Ovary (tissue), 9 donors: ENCODE measurements around the gene POMC. TPM values are rescaled to one million over a fixed set of nuclear protein-coding genes. Genes with fewer than 3 reads are reported as not detected.
"Not testable (repeated sequence)": the region's sequence is repeated elsewhere in the genome, so short reads cannot be mapped to it uniquely, and the experiment has no call there.

Experiments used
- DNase-seq, 5 donors: peaks; one replicate each; pipeline ENCODE4 v3.0.0-alpha.2; 2019 to 2020
- H3K27ac ChIP-seq, 2 donors: fragments of 200-600 bp; one replicate each; pipeline versions ENCODE4 v1.5.1 to v1.8.0; 2019 to 2022
- H3K27me3 ChIP-seq: fragments of 200-600 bp; one replicate; pipeline ENCODE4 v1.8.0; 2022
- H3K36me3 ChIP-seq: fragments of 200-600 bp; sonication (generic); one replicate; pipeline ENCODE4 v1.5.1; 2019
- H3K4me1 ChIP-seq: one replicate; pipeline ENCODE4 v1.8.1; 2013; ENCODE audit warnings: mild to moderate bottlenecking, moderate library complexity; ENCODE audit not compliant: insufficient read depth
- H3K4me3 ChIP-seq: fragments of 200-600 bp; sonication (generic); one replicate; pipeline ENCODE4 v1.5.1; 2017
- H3K9me3 ChIP-seq, 2 donors: fragments of 200-600 bp in 1 of 2; sonication (generic) in 1 of 2; one replicate each; pipeline versions ENCODE4 v1.5.1 to v1.8.1; 2013 to 2019; ENCODE audit warnings: mild to moderate bottlenecking in 1 of 2, moderate library complexity in 1 of 2
- CTCF ChIP-seq, 3 donors: fragments of 450-650 bp in 2 of 3; fragments of 200-600 bp in 1 of 3; IDR thresholded peaks; one replicate each; pipeline versions ENCODE4 v1.5.1 to v1.8.0; 2016 to 2022; ENCODE audit warnings: antibody characterized with exemption in 3 of 3, mild to moderate bottlenecking in 1 of 3
- EP300 ChIP-seq: sonication (generic); formaldehyde crosslinking; IDR thresholded peaks from one replicate; pipeline ENCODE4 v1.6.1; 2017; ENCODE audit warnings: antibody characterized with exemption
- POLR2A ChIP-seq: fragments of 450-650 bp; IDR thresholded peaks from one replicate; pipeline ENCODE4 v1.6.1; 2017; ENCODE audit warnings: antibody characterized with exemption, mild to moderate bottlenecking, moderate library complexity
- WGBS, 3 donors: extraction: QIAGEN DNeasy Blood & Tissue Kit in 1 of 3; methylation state at CpG; one replicate each; pipeline versions ENCODE4 v1.1.5 to v1.1.7; 2013 to 2017; 5-methylcytosine and 5-hydroxymethylcytosine counted together
- intact Hi-C, 4 donors: fragments of 100-400 bp; cut with DNase I; formaldehyde crosslinking; loops; one replicate each; pipeline versions ENCODE4 v1.11.0 to v1.15.1; 2022 to 2023
- polyA plus RNA-seq, 2 donors: library from polyadenylated mRNA; stranded (reverse); fragments of 200-250 nt in 1 of 2; fragments of 350-450 nt in 1 of 2; fragmentation: Illumina TruSeq in 1 of 2; extraction: RNeasy Lipid Tissue Mini Kit (QIAGEN cat#74804) in 1 of 2; gene quantifications; one replicate each; pipeline ENCODE4 v1.2.3, GENCODE V29; 2013 to 2014
- total RNA-seq, 7 donors: library from RNA; depleted of rRNA in 2 of 7; stranded (reverse); fragments of >200 nt in 2 of 7; fragmentation: NEBNext Ultra II Directional in 3 of 7; extraction: Animal tissue kit (Norgen Biotek cat#: 25700) in 3 of 7; gene quantifications; one replicate each; pipeline versions ENCODE4 v1.1.0 to v1.2.4, GENCODE V29; 2016 to 2023
- donor health status: DM: no; HTN: no; CAD: no; lungs with moderate emphysema.
- donor health status: DM: no; HTN: no; CAD: no.
- donor health status: Bipolar disorder and iron deficiency.
- donor health status: DM: yes; HTN: yes; CAD: no.
- donor health status: DM: no; HTN: no; CAD: no.
- donor health status: DM: yes; HTN: yes; CAD: no.

The POMC gene
- total and polyA plus RNA-seq, 9 donors, result 1.4 to 5.0 (median 2.4) TPM; not detected in 1

GRCh38 chr2:25155401-25155800 lies 13.0 kb downstream of the POMC start:
- intact Hi-C loops, result no loop called here
- TF ChIP-seq EP300, result no peak
- TF ChIP-seq CTCF (IDR thresholded peaks at IDR 0.05), result no peak
- no peak for TF ChIP-seq POLR2A
- Histone ChIP-seq H3K27ac (no peak overlapping the region), H3K36me3 (no peaks in the 10 kb centered on the region), H3K4me1 (no peaks in the 10 kb centered on the region), H3K9me3 (no peaks in the 10 kb centered on the region), H3K27me3 (no peaks in the 10 kb centered on the region), H3K4me3 (no peak overlapping the region)
- 81 to 89% (median 85%) methylated on average over 10 of the region's 10 CpGs for WGBS, 3 donors
- DNase-seq, result no peak

GRCh38 chr2:25151718-25152117 lies 16.7 kb downstream of the POMC start:
- no peak for DNase-seq
- H3K9me3 ChIP-seq, result no peaks in the 10 kb centered on the region
- no peak overlapping the region for H3K27ac ChIP-seq
- H3K27me3 ChIP-seq, result no peaks in the 10 kb centered on the region
- H3K4me1 ChIP-seq, result no peaks in the 10 kb centered on the region
- no peak overlapping the region for H3K4me3 ChIP-seq
- no peaks in the 10 kb centered on the region for H3K36me3 ChIP-seq
- intact Hi-C loops, result no loop called here
- no peak for TF ChIP-seq CTCF (IDR thresholded peaks at IDR 0.05)
- TF ChIP-seq POLR2A, result no peak
- TF ChIP-seq EP300, result no peak
- WGBS, 3 donors, result 86 to 88% (median 86%) methylated on average over 12 of the region's 12 CpGs

GRCh38 chr2:25150993-25151392 lies 17.4 kb downstream of the POMC start:
- intact Hi-C loops, H3K27ac ChIP-seq, H3K4me3 ChIP-seq, H3K27me3 ChIP-seq, DNase-seq, H3K4me1 ChIP-seq, H3K9me3 ChIP-seq, H3K36me3 ChIP-seq: not testable (repeated sequence)
- 94 to 96% (median 95%) methylated on average over 5 of the region's 5 CpGs for WGBS, 3 donors

GRCh38 chr2:25149646-25150045 lies 18.7 kb downstream of the POMC start:
- Histone ChIP-seq H3K27ac (no peak overlapping the region), H3K36me3 (no peaks in the 10 kb centered on the region), H3K27me3 (no peaks in the 10 kb centered on the region), H3K4me1 (no peaks in the 10 kb centered on the region), H3K4me3 (no peak overlapping the region), H3K9me3 (no peaks in the 10 kb centered on the region)
- 87 to 91% (median 91%) methylated on average over 6 of the region's 6 CpGs for WGBS, 3 donors
- TF ChIP-seq EP300 (no peak), POLR2A (no peak), CTCF (IDR thresholded peaks at IDR 0.05) (no peak)
- intact Hi-C loops, result no loop called here
- no peak for DNase-seq

GRCh38 chr2:25146896-25147295 lies 21.5 kb downstream of the POMC start:
- intact Hi-C loops, result no loop called here
- Histone ChIP-seq H3K27me3 (no peaks in the 10 kb centered on the region), H3K9me3 (no peaks in the 10 kb centered on the region), H3K4me3 (no peak overlapping the region), H3K36me3 (no peaks in the 10 kb centered on the region), H3K27ac (no peak overlapping the region), H3K4me1 (no peaks in the 10 kb centered on the region)
- TF ChIP-seq POLR2A, result no peak
- TF ChIP-seq CTCF (IDR thresholded peaks at IDR 0.05), result no peak
- TF ChIP-seq EP300, result no peak
- DNase-seq, result no peak
- WGBS, 3 donors, result 94 to 98% (median 95%) methylated on average over 10 of the region's 10 CpGs
